DND-41 (cell line): ENCODE measurements around the gene CDK8.

Experiments
- ATAC-seq: fragments of 200-7000 bp; cut with Tn5 transposase; 3 replicates; pipeline ENCODE4 v1.9.1; 2021; ENCODE audit warnings: low read depth; ENCODE audit not compliant: insufficient read depth
- DNase-seq: peaks from one replicate; pipeline ENCODE4 v3.0.0-alpha.2; 2020
- H2AFZ ChIP-seq: 2 replicates; pipeline ENCODE4 v1.6.0; 2012; ENCODE audit warnings: low read depth, low read length
- H3K27ac ChIP-seq: 2 replicates; pipeline ENCODE4 v1.5.1; 2012; ENCODE audit warnings: low read length, inconsistent platforms
- H3K27me3 ChIP-seq: fragments of 200-600 bp; sonication (generic); 2 replicates; pipeline ENCODE4 v1.6.0; 2012; ENCODE audit warnings: low read length, mild to moderate bottlenecking, inconsistent platforms; ENCODE audit not compliant: insufficient read depth, poor library complexity
- H3K36me3 ChIP-seq: 2 replicates; pipeline ENCODE4 v1.5.1; 2012; ENCODE audit warnings: low read length, inconsistent platforms; ENCODE audit not compliant: insufficient read depth
- H3K4me1 ChIP-seq: 2 replicates; pipeline ENCODE4 v1.5.1; 2012; ENCODE audit warnings: mild to moderate bottlenecking, low read length; ENCODE audit not compliant: insufficient read depth
- H3K4me2 ChIP-seq: 2 replicates; pipeline ENCODE4 v1.6.0; 2012; ENCODE audit warnings: mild to moderate bottlenecking, moderate library complexity, low read length, inconsistent platforms; ENCODE audit not compliant: insufficient read depth
- H3K4me3 ChIP-seq, 2 experiments: fragments of 200-600 bp in 1 of 2; shearing (Covaris generic) in 1 of 2; 2 replicates each; pipeline ENCODE4 v1.5.1; 2012 to 2016; ENCODE audit warnings: inconsistent platforms in 2 of 2, low read length in 2 of 2, mild to moderate bottlenecking in 2 of 2, low read depth in 1 of 2, moderate library complexity in 1 of 2
- H3K79me2 ChIP-seq: 2 replicates; pipeline ENCODE4 v1.6.0; 2012; ENCODE audit warnings: low read length, inconsistent platforms; ENCODE audit not compliant: insufficient read depth
- H3K9ac ChIP-seq: 2 replicates; pipeline ENCODE4 v1.6.0; 2012; ENCODE audit warnings: low read depth, mild to moderate bottlenecking, inconsistent platforms, low read length, moderate library complexity
- H3K9me3 ChIP-seq: 2 replicates; pipeline ENCODE4 v1.5.1; 2012; ENCODE audit warnings: low read length, moderate library complexity, mild to moderate bottlenecking, inconsistent platforms; ENCODE audit not compliant: insufficient read depth, severe bottlenecking
- H4K20me1 ChIP-seq: 2 replicates; pipeline ENCODE4 v1.6.0; 2012; ENCODE audit warnings: low read length; ENCODE audit not compliant: insufficient read depth
- CTCF ChIP-seq: IDR thresholded peaks from 2 replicates; pipeline ENCODE4 v1.5.1; 2012; ENCODE audit warnings: borderline replicate concordance, low read length, moderate library complexity, mild to moderate bottlenecking; ENCODE audit not compliant: poor library complexity, severe bottlenecking; ENCODE audit errors: extremely low read depth
- EZH2 ChIP-seq: IDR thresholded peaks from 3 replicates; pipeline ENCODE4 v1.6.1; 2012; ENCODE audit warnings: borderline replicate concordance, low read depth, mild to moderate bottlenecking, moderate library complexity, low read length, inconsistent platforms; ENCODE audit not compliant: severe bottlenecking

Gene CDK8

GRCh38 chr13:26423629-26424028 lies 169.7 kb downstream of the CDK8 start:
- ATAC-seq, result no peak
- Histone ChIP-seq H3K9me3 (no peaks in the 10 kb centered on the region), H3K27ac (no peak overlapping the region)

GRCh38 chr13:26424181-26424580 lies 170.3 kb downstream of the CDK8 start:
- Histone ChIP-seq H3K9me3 (no peaks in the 10 kb centered on the region), H3K4me3 (no peak overlapping the region), H4K20me1 (no peaks in the 10 kb centered on the region), H2AFZ (no peak overlapping the region), H3K27ac (no peak overlapping the region), H3K4me1 (no peaks in the 10 kb centered on the region), H3K9ac (no peak overlapping the region), H3K79me2 (no peaks in the 10 kb centered on the region), H3K4me2 (no peak overlapping the region), H3K27me3 (no peaks in the 10 kb centered on the region), H3K36me3 (no peaks in the 10 kb centered on the region)
- ATAC-seq (no peak), DNase-seq (no peak)
- TF ChIP-seq CTCF (no peak), EZH2 (no peak)

More at GRCh38 chr13:26423629-26424028, 169.7 kb downstream of the CDK8 start:
- Histone ChIP-seq H2AFZ (no peak overlapping the region), H3K9ac (no peak overlapping the region), H4K20me1 (no peaks in the 10 kb centered on the region), H3K79me2 (no peaks in the 10 kb centered on the region), H3K36me3 (no peaks in the 10 kb centered on the region), H3K27me3 (no peaks in the 10 kb centered on the region), H3K4me1 (no peaks in the 10 kb centered on the region), H3K4me3 (no peak overlapping the region), H3K4me2 (no peak overlapping the region)
- no peak for DNase-seq
- TF ChIP-seq EZH2, result no peak
- no peak for TF ChIP-seq CTCF

- ATAC-seq, result no peak
- DNase-seq, result no peak
- H4K20me1 ChIP-seq, result no peaks in the 10 kb centered on the region
Measured at GRCh38 chr13:26425443-26426358, 171.8 kb downstream of the CDK8 start.

GRCh38 chr13:26433776-26434175 lies 179.8 kb downstream of the CDK8 start:
- Histone ChIP-seq H3K9me3 (peaks cover 19% of the 10 kb centered on the region), H3K4me2 (no peak overlapping the region), H3K9ac (no peak overlapping the region), H3K4me1 (no peaks in the 10 kb centered on the region), H3K27me3 (no peaks in the 10 kb centered on the region), H3K4me3 (no peak overlapping the region), H3K36me3 (no peaks in the 10 kb centered on the region), H2AFZ (no peak overlapping the region), H3K79me2 (no peaks in the 10 kb centered on the region), H3K27ac (no peak overlapping the region), H4K20me1 (no peaks in the 10 kb centered on the region)
- TF ChIP-seq EZH2 (no peak), CTCF (no peak)
- ATAC-seq (no peak), DNase-seq (no peak)

More at GRCh38 chr13:26425443-26426358, 171.8 kb downstream of the CDK8 start:
- H3K4me2 ChIP-seq, result no peak overlapping the region
- H3K27ac ChIP-seq, result no peak overlapping the region
- no peaks in the 10 kb centered on the region for H3K36me3 ChIP-seq
- H3K4me3 ChIP-seq, result no peak overlapping the region
- no peaks in the 10 kb centered on the region for H3K4me1 ChIP-seq
- H3K27me3 ChIP-seq, result no peaks in the 10 kb centered on the region
- H3K79me2 ChIP-seq, result no peaks in the 10 kb centered on the region
- no peak for TF ChIP-seq EZH2
- H2AFZ ChIP-seq, result no peak overlapping the region
- no peaks in the 10 kb centered on the region for H3K9me3 ChIP-seq
- no peak overlapping the region for H3K9ac ChIP-seq
